GM18519 (cell line): Measurements from ENCODE around the gene ZNF512.
"Not testable (repeated sequence)": the region's sequence is repeated elsewhere in the genome, so short reads cannot be mapped to it uniquely, and the experiment has no call there.

Experiments used
- ATAC-seq: cut with Tn5 transposase; IDR thresholded peaks from one replicate; pipeline ENCODE4 v1.9.1; 2021; ENCODE audit warnings: mild to moderate bottlenecking, moderate library complexity; ENCODE audit not compliant: unreplicated experiment, low FRiP score

ZNF512 gene

DNA sequence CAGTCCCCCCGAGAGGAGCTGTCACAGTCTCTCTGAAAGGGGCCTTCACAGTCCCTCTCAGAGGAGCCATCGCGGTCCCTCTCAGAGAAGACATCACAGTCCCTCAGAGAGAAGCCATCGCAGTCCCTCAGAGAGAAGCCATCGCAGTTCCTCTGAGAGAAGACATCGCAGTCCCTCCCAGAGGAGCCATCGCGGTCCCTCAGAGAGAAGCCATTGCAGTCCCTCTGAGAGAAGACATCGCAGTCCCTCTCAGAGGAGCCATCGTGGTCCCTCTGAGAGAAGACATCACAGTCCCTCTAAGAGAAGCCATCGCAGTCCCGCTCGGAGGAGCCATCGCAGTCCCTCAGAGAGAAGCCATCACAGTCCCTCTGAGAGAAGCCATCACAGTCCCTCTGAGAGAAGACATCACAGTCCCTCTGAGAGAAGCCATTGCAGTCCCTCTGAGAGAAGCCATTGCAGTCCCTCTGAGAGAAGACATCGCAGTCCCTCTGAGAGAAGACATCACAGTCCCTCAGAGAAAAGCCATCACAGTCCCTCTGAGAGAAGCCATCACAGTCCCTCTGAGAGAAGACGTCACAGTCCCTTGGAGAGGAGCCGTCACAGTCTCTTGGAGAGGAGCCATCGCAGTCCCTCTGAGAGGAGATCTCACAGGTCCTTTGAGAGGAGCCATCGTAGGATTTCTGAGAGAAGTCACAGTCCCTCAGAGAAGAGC lies 1.3 kb upstream of the ZNF512 start:
- no peak for ATAC-seq

DNA sequence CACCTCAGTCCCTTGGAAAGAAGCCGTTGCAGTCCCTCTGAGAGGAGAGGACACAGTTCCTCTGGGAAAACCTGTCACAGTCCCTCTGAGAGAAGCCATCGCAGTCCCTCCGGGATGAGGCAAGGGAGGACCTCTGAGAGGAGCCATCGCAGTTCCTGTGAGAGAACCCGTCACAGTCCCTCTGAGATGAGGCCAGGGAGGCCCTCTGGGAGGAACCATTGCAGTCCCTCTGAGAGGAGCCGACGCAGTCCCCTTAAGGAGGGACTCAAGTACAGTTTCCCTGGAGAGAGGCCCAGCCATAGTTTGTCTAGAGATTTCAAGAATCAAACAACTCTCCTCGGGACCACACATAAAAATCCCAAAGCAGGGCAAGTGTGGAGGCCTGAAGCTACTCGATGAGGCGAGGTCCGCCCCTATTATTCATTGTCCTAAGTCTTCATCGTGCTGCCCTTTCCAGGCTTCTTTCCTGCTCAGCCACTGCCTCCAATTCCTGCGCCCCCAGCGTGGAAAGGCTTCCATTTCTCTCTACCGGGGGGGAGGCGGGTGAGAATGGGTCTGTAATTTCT lies 630 bp upstream of the ZNF512 start:
- ATAC-seq = no peak

DNA sequence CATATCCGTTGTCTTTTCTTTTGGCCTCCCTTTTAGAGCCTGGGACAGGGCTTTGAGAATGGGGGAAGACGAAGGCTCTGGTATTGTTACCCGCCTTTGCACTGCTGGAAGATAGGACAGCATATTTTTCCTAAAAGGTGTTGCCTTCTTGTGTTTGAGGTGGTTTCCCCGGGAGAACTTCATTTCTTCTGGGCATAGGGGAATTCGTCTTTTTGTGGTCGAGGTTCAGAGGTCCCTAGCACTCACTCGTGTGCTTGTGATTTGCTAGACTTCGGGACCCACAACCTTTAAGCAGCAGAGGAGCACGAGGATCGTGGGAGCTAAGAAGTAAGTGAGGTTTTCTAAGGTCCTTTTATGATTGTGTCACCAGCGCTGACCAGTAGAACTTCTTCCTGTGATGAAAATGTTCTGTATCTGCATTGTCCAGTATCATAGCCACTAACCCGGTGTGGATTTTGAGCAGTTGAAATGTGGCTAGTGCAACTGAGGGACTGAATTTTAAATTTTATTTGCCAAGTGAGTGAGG lies 611 bp downstream of the ZNF512 start:
- no peak for ATAC-seq

DNA sequence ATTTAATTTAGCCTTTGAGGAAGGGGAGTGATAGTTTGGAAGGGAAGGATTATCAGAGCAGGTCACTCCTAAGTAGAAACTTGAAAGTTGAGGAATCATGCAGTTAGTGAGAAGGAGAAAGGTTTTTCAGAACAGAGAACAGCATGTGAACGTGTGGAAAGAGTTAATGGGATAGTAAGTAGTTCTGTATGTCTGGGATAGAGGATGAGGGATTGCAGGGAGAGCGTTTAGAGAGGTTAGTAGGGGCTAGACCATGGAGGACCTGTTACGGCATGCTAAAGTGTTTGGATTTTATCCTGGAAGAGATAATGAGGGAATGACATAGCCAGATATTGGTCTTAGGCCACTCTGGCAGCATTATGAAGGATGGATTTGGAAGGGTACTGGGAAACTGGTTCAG lies 1.8 kb downstream of the ZNF512 start:
- no peak for ATAC-seq

DNA sequence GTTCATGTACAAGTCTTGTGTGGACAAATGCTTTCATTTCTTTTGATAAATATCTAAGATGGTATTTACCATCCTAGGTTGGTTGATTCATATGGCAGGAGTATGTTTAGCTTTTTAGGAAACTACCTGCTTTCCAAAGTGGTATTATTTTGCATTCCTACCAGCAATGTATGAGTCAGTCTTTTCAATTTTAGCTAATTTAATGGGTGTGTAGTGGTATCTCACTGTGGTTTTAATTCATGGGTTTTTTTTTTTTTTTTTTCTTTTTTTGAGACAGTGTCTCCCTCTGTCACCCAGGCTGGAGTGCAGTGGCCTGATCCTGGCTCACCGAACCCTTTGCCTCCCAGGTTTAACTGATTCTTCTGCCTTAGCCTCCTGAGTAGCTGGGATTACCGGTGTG lies 4.2 kb downstream of the ZNF512 start:
- no peak for ATAC-seq

DNA sequence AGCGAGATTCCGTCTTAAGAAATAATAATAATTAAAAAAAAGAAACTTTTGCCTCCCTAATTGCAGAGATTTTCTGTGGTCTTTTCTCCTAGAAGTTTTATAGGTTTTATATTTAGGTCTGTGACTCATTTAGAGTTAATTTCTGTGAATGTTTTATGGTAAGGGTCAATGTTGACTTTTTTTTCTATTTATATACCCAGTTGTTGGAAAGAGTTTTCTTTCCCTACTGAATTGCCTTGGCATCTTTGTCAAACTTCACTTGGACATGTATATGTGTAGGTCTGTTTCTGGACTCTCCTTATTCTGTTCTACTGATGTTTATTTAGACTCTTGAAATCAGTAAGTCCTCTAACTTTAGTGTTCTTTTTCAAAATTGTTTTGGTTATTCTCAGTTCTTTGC lies 5.5 kb downstream of the ZNF512 start:
- no peak for ATAC-seq

DNA sequence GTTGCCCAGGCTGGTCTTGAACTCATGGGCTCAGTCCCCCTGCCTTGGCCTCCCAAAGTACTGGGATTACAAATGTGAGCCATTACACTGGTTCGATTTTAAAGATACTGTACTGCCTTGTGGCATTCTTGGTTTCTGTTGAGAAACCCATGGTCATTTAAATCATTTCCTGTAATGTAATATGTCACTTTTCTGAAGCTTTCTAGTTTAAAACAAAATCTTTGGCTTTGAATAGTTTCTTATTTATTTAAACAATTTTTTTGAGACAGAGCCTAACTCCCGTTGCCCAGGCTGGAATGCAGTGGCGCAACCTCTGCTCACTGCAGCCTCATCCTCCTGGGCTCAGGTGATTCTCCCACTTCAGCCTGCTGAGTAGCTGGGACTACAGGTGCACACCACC lies 8.9 kb downstream of the ZNF512 start:
- no peak for ATAC-seq

DNA sequence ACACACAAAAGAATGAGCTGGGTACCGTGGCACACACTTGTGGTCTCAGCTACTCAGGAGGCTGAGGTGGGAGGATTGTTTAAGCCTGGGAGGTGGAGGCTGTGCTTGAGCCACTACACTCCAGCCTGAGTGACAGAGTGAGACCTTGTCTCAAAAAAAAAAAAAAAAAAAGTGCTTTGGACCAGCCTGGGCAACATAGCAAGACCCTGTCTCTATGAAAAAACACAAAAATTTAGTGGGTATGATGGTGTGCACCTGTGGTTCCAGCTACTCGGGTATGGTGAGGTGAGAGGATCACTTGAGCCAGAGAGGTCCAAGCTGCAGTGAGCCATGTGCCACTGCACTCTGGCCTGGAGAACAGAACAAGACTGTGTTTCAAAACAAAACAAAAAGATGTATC lies 10.4 kb downstream of the ZNF512 start:
- no peak for ATAC-seq

DNA sequence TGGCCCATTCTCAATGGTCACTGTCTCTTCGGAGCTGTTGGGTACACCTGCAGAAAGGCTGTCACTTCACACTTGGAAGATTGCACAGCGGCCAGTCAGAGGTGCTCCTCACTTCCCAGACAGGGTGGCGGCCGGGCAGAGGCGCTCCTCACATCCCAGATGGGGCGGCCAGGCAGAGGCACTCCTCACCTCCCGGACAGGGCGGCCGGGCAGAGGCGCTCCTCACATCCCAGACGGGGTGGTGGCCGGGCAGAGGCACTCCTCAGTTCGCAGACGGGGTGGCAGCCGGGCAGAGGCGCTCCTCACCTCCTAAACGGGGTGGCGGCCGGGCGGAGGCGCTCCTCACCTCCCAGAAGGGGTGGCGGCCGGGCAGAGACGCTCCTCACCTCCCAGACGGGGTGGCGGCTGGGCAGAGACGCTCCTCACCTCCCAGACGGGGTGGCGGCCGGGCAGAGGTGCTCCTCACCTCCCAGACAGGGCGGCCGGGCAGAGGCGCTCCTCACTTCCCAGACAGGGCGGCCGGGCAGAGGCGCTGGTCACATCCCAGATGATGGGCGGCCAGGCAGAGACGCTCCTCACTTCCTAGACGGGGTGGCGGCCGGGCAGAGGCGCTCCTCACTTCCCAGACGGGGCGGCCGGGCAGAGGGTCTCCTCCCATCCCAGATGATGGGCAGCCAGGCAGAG lies 11.3 kb downstream of the ZNF512 start:
- not testable (repeated sequence) for ATAC-seq

DNA sequence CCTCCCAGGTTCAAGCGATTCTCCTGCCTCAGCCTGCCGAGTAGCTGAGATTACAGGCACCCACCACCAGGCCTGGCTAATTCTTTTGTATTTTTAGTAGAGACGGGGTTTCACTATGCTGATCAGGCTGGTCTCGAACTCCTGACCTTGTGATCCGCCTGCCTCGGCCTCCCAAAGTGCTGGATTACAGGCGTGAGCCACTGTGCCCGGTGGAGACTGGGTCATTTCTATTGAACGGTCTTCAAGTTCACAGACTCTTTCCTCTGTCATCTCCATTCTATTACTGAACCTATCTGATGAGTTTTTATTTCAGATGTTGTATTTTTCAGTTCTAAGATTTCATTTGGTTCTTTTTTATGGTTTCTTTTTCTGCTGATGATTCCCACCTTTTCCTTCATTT lies 12.6 kb downstream of the ZNF512 start:
- not testable (repeated sequence) for ATAC-seq

DNA sequence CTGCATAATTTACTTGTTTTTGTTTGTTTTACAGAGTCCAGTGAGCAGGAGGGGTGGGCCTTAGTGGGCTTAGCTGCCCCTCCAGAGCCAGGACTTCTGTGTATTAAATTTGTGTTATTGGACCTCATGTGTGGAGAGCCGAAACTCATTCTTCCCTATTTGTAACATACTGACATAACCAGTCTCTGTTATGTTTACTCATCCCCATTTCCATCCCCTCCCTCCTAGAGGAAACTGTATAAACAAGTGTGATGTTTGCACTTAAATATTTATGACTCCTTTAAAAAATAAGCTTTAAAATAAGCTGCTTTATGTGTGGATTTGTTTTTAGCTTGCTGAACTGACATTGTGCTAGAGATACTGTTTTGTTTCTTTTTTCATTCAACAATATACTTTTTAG lies 13.8 kb downstream of the ZNF512 start:
- ATAC-seq = no peak

DNA sequence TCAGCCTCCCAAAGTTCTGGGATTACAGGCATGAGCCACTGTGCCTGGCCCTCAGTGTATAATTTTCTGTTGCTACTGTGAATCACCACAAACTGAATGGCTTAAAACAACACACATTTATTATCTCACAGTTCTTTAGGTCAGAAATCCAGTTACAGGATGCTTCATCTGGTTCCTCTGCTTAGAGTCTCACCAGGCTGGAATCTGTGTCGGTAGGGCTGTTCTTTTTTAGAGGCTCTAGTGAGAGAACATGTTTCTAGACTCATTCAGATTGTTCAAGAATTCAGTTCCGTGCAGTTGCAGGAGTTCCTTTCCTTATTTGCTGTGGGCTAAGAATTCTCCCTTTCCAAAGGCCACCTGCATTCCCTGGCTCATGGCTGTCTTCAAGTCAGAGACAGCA lies 23.8 kb downstream of the ZNF512 start:
- no peak for ATAC-seq

DNA sequence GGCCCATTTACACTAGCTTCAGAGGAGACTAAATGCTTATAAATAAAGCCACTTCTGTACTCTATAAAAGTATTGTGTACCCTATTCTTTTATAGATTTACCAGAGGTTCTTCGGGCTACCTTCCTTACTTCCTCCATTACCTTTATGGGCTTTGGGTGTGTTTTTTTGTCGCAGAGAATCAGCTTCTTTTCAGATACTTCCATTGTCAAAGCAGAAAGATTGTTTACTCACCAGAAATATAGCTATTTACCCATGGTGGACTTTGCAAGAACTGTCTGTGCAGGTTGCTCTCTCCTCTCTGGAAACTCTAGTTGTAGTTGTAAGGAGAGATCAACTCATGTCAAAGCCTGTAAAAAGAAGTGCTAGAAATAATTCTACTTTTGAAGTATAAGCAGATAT lies 31.1 kb downstream of the ZNF512 start:
- no peak for ATAC-seq

DNA sequence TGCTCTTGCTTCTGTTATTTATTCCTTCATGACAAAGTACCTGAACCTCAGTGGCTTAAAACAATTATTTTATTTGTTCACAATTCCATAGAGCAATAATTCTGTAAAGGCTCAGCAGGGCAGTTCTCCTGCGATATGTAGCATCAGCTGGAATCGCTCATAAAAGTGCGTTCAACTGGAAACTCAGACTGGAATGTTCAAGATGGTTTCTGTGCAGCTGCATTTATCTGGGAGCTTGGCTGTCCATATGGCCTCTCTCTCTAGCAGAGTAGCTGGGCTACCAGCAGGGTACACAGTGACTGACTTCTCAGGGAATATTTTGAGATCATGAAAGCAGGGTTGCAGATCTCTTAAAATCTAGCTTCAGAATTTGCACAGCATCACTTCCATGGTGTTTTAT lies 32.5 kb downstream of the ZNF512 start:
- ATAC-seq = no peak

DNA sequence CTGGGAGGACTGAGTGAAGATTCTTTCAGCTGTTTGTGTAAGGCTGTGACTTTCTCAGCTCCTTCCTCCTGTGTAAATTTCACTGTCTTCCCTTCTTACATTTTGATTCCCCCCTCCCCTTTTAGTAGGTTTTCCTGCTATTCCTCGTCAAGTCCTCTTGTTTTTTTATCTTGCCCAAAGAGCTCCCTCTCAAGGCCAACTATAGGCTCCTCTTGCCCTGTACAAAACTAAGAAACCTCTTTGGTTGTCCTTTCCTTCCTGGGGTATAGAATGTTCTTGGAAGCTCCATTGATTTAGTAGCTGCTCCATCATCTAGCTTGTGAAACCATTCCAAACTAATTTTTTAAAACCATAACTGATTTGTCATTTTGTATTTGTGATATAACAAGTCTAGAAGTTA lies 38.7 kb downstream of the ZNF512 start:
- ATAC-seq = no peak

DNA sequence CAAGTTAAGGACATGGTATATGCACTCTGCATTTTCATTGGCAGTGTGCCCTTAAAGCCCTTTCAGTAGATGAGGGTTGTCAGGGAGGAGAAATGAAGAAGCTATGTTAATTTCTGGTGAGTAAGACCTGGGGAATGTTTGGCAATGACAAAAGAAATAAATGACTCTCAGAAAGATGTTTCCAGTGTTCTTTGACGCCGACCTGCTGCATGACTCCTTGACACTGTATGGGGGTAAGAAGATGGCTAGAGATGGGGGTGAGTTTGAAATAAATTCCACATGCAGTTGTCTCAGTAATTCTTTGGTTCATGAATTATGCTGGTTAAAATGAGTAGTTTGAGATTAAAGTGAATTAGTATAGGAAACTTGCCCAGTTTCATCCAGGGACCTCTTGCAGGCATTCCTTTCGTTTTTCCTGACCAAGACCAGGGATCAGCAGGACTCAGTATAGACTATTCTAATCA lies 40.1 kb downstream of the ZNF512 start:
- no peak for ATAC-seq

DNA sequence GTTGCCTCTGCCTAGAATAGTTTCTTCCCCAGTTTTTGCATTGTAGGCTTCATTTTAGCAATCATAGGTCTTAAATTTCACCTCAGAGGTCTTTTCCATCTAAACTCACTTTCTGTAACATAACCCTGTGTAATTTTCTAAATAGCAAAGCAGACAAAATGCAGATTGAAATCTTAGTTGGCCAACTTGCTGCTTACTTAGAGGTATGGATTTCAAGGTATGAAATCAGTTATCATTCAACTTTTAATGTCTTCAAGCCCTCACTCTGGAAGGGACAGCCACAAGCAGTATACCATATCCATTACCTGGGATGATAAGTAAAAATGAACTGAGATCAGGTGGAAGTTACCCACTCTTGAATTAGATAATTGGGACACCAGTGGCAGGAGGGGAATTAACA lies 42.1 kb downstream of the ZNF512 start:
- no peak for ATAC-seq

DNA sequence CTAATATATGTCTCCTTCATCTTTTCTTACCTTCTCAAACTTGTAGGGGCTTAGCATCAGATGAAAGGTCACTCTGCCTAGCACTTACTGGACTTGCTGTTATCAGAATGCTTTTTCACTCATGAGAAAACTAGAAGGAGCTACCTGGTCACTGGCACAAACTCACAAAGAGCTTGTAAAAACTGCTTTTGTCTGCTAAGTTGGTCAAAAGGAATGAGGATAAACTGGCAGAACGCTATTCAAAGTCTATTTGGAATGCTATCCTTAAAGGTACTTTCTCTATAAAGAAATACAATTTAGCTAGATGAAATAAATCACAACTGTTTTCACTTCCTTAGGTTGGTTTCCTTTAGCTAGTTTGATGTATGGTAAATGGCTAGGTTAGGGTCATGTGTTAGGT lies 43.5 kb downstream of the ZNF512 start:
- ATAC-seq = not testable (repeated sequence)

DNA sequence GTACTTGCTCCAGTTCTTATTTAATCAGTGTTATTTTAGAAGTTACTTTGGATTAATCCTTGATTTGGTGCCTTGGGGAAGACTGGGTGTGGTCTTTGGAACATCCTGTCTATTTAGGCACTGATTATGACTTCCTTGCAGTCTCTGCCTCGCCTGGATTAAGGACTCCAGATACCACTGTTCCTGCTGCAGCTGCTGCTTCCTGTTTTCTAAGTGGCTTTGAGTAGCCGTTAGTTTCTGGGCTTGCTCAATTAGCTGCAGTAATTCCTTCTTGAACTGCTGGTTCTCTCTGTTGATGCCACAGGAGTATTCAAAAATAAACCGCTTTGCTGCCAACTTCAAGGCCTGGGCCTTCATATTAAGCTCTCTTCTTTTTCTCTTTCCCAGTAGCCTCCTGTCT lies 44.1 kb downstream of the ZNF512 start:
- ATAC-seq = not testable (repeated sequence)

DNA sequence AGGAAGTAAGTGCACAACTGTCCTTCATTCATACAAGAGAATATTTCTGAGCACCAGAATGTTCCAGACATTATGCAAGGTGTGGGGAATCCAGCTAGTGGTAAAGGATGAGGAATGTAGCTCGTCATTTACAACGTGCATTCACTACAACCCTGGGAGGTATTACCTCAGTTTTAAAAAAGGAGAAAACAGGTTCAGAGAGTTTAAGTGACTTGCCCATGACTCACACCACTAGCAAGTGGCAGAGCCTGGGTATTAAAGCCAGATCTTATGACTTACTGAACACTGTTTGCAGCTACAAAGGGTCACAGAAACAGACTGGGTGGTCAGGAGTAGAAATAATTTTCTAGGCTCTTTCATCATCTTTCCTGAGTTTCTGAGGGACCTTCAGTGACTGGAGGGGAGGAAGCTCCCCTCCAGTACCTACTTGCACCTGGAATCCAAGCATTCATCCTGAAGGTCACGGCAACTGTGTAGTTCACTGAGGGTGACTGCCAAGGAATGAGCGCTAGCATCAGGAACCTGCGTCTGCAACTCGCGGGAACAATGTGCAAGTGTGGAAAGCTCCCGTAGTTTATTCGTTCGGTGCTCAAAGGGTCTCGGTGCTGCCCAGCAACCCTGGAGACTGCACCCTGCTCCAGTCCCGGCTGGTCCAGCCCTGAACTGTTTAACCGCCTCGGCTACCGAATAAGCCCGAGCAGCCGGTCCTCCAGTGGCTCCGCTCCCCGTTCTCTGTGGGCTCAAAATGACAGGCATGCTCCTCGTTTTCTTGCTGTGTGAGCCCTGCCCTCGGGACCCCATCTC lies 45.3 kb downstream of the ZNF512 start:
- ATAC-seq = peak; percentile 10
